IPS-20b (cell line): Measurements from ENCODE around the gene ZSWIM9.

Experiments
- H3K27ac ChIP-seq: one replicate; pipeline ENCODE4 v1.5.1; 2013; ENCODE audit warnings: low read length
- H3K27me3 ChIP-seq: 2 replicates; pipeline ENCODE4 v1.6.1; 2013; ENCODE audit warnings: mild to moderate bottlenecking, low read length, inconsistent platforms; ENCODE audit not compliant: insufficient read depth
- H3K36me3 ChIP-seq: 2 replicates; pipeline ENCODE4 v1.6.1; 2013; ENCODE audit warnings: low read depth, mild to moderate bottlenecking, inconsistent platforms, low read length, moderate library complexity; ENCODE audit not compliant: insufficient read depth
- H3K4me1 ChIP-seq: 2 replicates; pipeline ENCODE4 v1.6.1; 2013; ENCODE audit warnings: mild to moderate bottlenecking, control low read depth, inconsistent platforms, low read length, moderate library complexity; ENCODE audit not compliant: insufficient read depth
- H3K4me3 ChIP-seq: 2 replicates; pipeline ENCODE4 v1.5.1; 2013; ENCODE audit warnings: mild to moderate bottlenecking, low read length, inconsistent platforms
- H3K9ac ChIP-seq: 2 replicates; pipeline ENCODE4 v1.6.1; 2013; ENCODE audit warnings: low read depth, mild to moderate bottlenecking, inconsistent platforms, low read length, moderate library complexity
- H3K9me3 ChIP-seq: 2 replicates; pipeline ENCODE4 v1.6.1; 2013; ENCODE audit warnings: mild to moderate bottlenecking, low read depth, low read length, inconsistent platforms; ENCODE audit not compliant: insufficient read depth

ZSWIM9 gene

GRCh38 chr19:48176226-48176625 is 5.7 kb downstream of the ZSWIM9 start:
- no peaks in the 10 kb centered on the region for H3K27me3 ChIP-seq
- H3K9ac ChIP-seq, result no peak overlapping the region
- H3K27ac ChIP-seq, result no peak overlapping the region
- peaks cover 35% of the 10 kb centered on the region for H3K36me3 ChIP-seq
- no peak overlapping the region for H3K4me3 ChIP-seq
- no peaks in the 10 kb centered on the region for H3K4me1 ChIP-seq
- peaks cover 4% of the 10 kb centered on the region for H3K9me3 ChIP-seq

- Histone ChIP-seq H3K9me3 (peaks cover 14% of the 10 kb centered on the region), H3K36me3 (peaks cover 17% of the 10 kb centered on the region; the same call in 1 of the 2 replicates), H3K4me1 (no peaks in the 10 kb centered on the region), H3K27ac (no peak overlapping the region), H3K4me3 (no peak overlapping the region), H3K27me3 (no peaks in the 10 kb centered on the region), H3K9ac (no peak overlapping the region)
Measured at GRCh38 chr19:48181505-48181904, 11.0 kb downstream of the ZSWIM9 start.

GRCh38 chr19:48182434-48182833 is 12.0 kb downstream of the ZSWIM9 start:
- no peaks in the 10 kb centered on the region for H3K4me1 ChIP-seq
- H3K27ac ChIP-seq, result no peak overlapping the region
- H3K27me3 ChIP-seq, result no peaks in the 10 kb centered on the region
- H3K9me3 ChIP-seq, result peaks cover 14% of the 10 kb centered on the region
- H3K9ac ChIP-seq, result no peak overlapping the region
- H3K4me3 ChIP-seq, result no peak overlapping the region
- H3K36me3 ChIP-seq, result peaks cover 17% of the 10 kb centered on the region; the same call in 1 of the 2 replicates

GRCh38 chr19:48183356-48183755 is 12.9 kb downstream of the ZSWIM9 start:
- peaks cover 25% of the 10 kb centered on the region for H3K36me3 ChIP-seq
- no peaks in the 10 kb centered on the region for H3K27me3 ChIP-seq
- no peaks in the 10 kb centered on the region for H3K4me1 ChIP-seq
- H3K27ac ChIP-seq, result no peak overlapping the region
- no peak overlapping the region for H3K9ac ChIP-seq
- peaks cover 14% of the 10 kb centered on the region for H3K9me3 ChIP-seq
- H3K4me3 ChIP-seq, result no peak overlapping the region

- no peaks in the 10 kb centered on the region for H3K27me3 ChIP-seq
- no peak overlapping the region for H3K9ac ChIP-seq
- no peak overlapping the region for H3K27ac ChIP-seq
- peaks cover 30% of the 10 kb centered on the region for H3K36me3 ChIP-seq
- peaks cover 12% of the 10 kb centered on the region for H3K9me3 ChIP-seq
- H3K4me1 ChIP-seq, result peaks cover 4% of the 10 kb centered on the region; the same call in 1 of the 2 replicates
- H3K4me3 ChIP-seq, result no peak overlapping the region
Measured at GRCh38 chr19:48186015-48186414, 15.5 kb downstream of the ZSWIM9 start.

GRCh38 chr19:48186541-48186991 is 16.1 kb downstream of the ZSWIM9 start:
- Histone ChIP-seq H3K9me3 (peaks cover 7% of the 10 kb centered on the region), H3K27me3 (no peaks in the 10 kb centered on the region), H3K27ac (no peak overlapping the region), H3K9ac (no peak overlapping the region), H3K4me3 (no peak overlapping the region), H3K4me1 (peaks cover 4% of the 10 kb centered on the region; the same call in 1 of the 2 replicates), H3K36me3 (peaks cover 25% of the 10 kb centered on the region)

- Histone ChIP-seq H3K27ac (peak overlapping the region; percentile 31), H3K4me3 (peak overlapping the region; percentile 39; the same call in 1 of the 2 replicates), H3K36me3 (peaks cover 18% of the 10 kb centered on the region; the same call in 1 of the 2 replicates), H3K27me3 (no peaks in the 10 kb centered on the region), H3K9me3 (no peaks in the 10 kb centered on the region), H3K4me1 (peaks cover 4% of the 10 kb centered on the region; the same call in 1 of the 2 replicates), H3K9ac (peak overlapping the region; percentile 52; the same call in 1 of the 2 replicates)
Measured at GRCh38 chr19:48190288-48190884, 19.9 kb downstream of the ZSWIM9 start.

GRCh38 chr19:48190885-48191284 is 20.4 kb downstream of the ZSWIM9 start:
- Histone ChIP-seq H3K9me3 (no peaks in the 10 kb centered on the region), H3K27ac (peak overlapping the region; percentile 31), H3K4me1 (peaks cover 4% of the 10 kb centered on the region; the same call in 1 of the 2 replicates), H3K36me3 (peaks cover 18% of the 10 kb centered on the region; the same call in 1 of the 2 replicates), H3K4me3 (peak overlapping the region; percentile 39; the same call in 1 of the 2 replicates), H3K27me3 (no peaks in the 10 kb centered on the region), H3K9ac (peak overlapping the region; percentile 51; the same call in 1 of the 2 replicates)

GRCh38 chr19:48192750-48193149 is 22.3 kb downstream of the ZSWIM9 start:
- no peaks in the 10 kb centered on the region for H3K27me3 ChIP-seq
- H3K36me3 ChIP-seq, result peaks cover 15% of the 10 kb centered on the region; the same call in 1 of the 2 replicates
- H3K27ac ChIP-seq, result no peak overlapping the region
- no peak overlapping the region for H3K4me3 ChIP-seq
- H3K9me3 ChIP-seq, result no peaks in the 10 kb centered on the region
- peaks cover 4% of the 10 kb centered on the region; the same call in 1 of the 2 replicates for H3K4me1 ChIP-seq
- no peak overlapping the region for H3K9ac ChIP-seq

GRCh38 chr19:48194041-48194843 is 23.8 kb downstream of the ZSWIM9 start:
- Histone ChIP-seq H3K9ac (no peak overlapping the region), H3K27me3 (no peaks in the 10 kb centered on the region), H3K4me3 (no peak overlapping the region)

GRCh38 chr19:48194844-48195830 is 24.7 kb downstream of the ZSWIM9 start:
- H3K36me3 ChIP-seq, result no peaks in the 10 kb centered on the region
- H3K27ac ChIP-seq, result no peak overlapping the region
- no peak overlapping the region for H3K4me3 ChIP-seq
- no peaks in the 10 kb centered on the region for H3K27me3 ChIP-seq
- H3K9me3 ChIP-seq, result no peaks in the 10 kb centered on the region
- H3K9ac ChIP-seq, result no peak overlapping the region
- peaks cover 4% of the 10 kb centered on the region; the same call in 1 of the 2 replicates for H3K4me1 ChIP-seq

More at GRCh38 chr19:48194041-48194843, 23.8 kb downstream of the ZSWIM9 start:
- Histone ChIP-seq H3K27ac (no peak overlapping the region), H3K9me3 (no peaks in the 10 kb centered on the region), H3K4me1 (peaks cover 4% of the 10 kb centered on the region; the same call in 1 of the 2 replicates), H3K36me3 (0 out of 2 replicates have a peak, but pooled peaks cover 5% of the 10 kb centered on the region)
